HepG2 (cell line): Measurements from ENCODE around the gene PIP5K1C. TPM values are rescaled to one million over a fixed set of nuclear protein-coding genes. Genes with fewer than 3 reads are reported as not detected.
A peak's percentile ranks its signal among the peaks of the same experiment; 100 is the strongest.

Experiments
- KAT7 ChIP-seq: IDR thresholded peaks from 2 replicates; pipeline ENCODE4 v1.6.1; 2018; ENCODE audit warnings: borderline replicate concordance, missing compliant biosample characterization
- RBM39 ChIP-seq: fragments of 200-400 bp; formaldehyde crosslinking; IDR thresholded peaks from one replicate; pipeline ENCODE4 v1.6.1; 2018; ENCODE audit warnings: antibody characterized with exemption, mild to moderate bottlenecking, low read depth, low read length; ENCODE audit not compliant: poor library complexity, severe bottlenecking
- TSC22D2 ChIP-seq: sonication (generic); formaldehyde crosslinking; IDR thresholded peaks from 2 replicates; pipeline ENCODE4 v1.5.1; 2020; ENCODE audit warnings: missing genetic modification reagents, mild to moderate bottlenecking, borderline replicate concordance
- YY1 ChIP-seq: IDR thresholded peaks from 2 replicates; pipeline ENCODE4 v1.6.1; 2011; ENCODE audit warnings: low read length, low read depth, moderate library complexity, mild to moderate bottlenecking; ENCODE audit not compliant: insufficient read depth, insufficient replicate concordance
- ZBTB20 ChIP-seq: sonication (generic); formaldehyde crosslinking; IDR thresholded peaks from 2 replicates; pipeline ENCODE4 v1.8.1; 2023; ENCODE audit warnings: missing genetic modification reagents, low read depth, mild to moderate bottlenecking, borderline replicate concordance
- ZEB1 ChIP-seq: IDR thresholded peaks from 2 replicates; pipeline ENCODE4 v1.6.1; 2012; ENCODE audit warnings: mild to moderate bottlenecking, low read depth, inconsistent platforms; ENCODE audit not compliant: insufficient replicate concordance
- ZNF20 ChIP-seq: sonication (generic); formaldehyde crosslinking; IDR thresholded peaks from 2 replicates; pipeline ENCODE4 v1.4.0; 2020; ENCODE audit warnings: mild to moderate bottlenecking, moderate library complexity, missing genetic modification reagents
- ZNF337 ChIP-seq: sonication (generic); formaldehyde crosslinking; IDR thresholded peaks from 2 replicates; pipeline ENCODE4 v1.5.1; 2020; ENCODE audit warnings: missing genetic modification reagents, low read depth, mild to moderate bottlenecking, borderline replicate concordance
- ZNF530 ChIP-seq: sonication (generic); formaldehyde crosslinking; IDR thresholded peaks from 2 replicates; pipeline ENCODE4 v1.5.0; 2020; ENCODE audit warnings: low read depth, mild to moderate bottlenecking, missing genetic modification reagents
- ZNF558 ChIP-seq: sonication (generic); formaldehyde crosslinking; IDR thresholded peaks from 2 replicates; pipeline ENCODE4 v1.9.0; 2022; ENCODE audit warnings: mild to moderate bottlenecking, missing genetic modification reagents, borderline replicate concordance
- ZNF572 ChIP-seq: sonication (generic); formaldehyde crosslinking; IDR thresholded peaks from 2 replicates; pipeline ENCODE4 v1.5.1; 2020; ENCODE audit warnings: mild to moderate bottlenecking, missing genetic modification reagents
- ZNF629 ChIP-seq: sonication (generic); formaldehyde crosslinking; conservative IDR thresholded peaks from 2 replicates; pipeline ENCODE4 v1.5.0; 2020; ENCODE audit warnings: missing genetic modification reagents
- ZNF766 ChIP-seq: sonication (generic); formaldehyde crosslinking; IDR thresholded peaks from 2 replicates; pipeline ENCODE4 v1.5.0; 2020; ENCODE audit warnings: missing genetic modification reagents, borderline replicate concordance
- ZNF773 ChIP-seq: sonication (generic); formaldehyde crosslinking; IDR thresholded peaks from 2 replicates; pipeline ENCODE4 v1.4.0; 2020; ENCODE audit warnings: missing genetic modification reagents, borderline replicate concordance
- ZNF879 ChIP-seq: sonication (generic); formaldehyde crosslinking; IDR thresholded peaks from 2 replicates; pipeline ENCODE4 v1.8.1; 2023; ENCODE audit warnings: missing genetic modification reagents
- polyA plus RNA-seq, 8 experiments: library from polyadenylated mRNA; depleted of rRNA in 3 of 8; stranded (reverse) in 7 of 8; unstranded in 1 of 8; fragments of >200 nt; fragmentation: Illumina TruSeq in 4 of 8; extraction: Trizol in 4 of 8; gene quantifications; 2 replicates each; pipeline versions ENCODE4 v1.2.1 to v1.2.3, GENCODE V29; 2011 to 2016; ENCODE audit warnings: low read depth in 4 of 8, missing spikeins in 1 of 8, mixed read lengths in 1 of 8; ENCODE audit not compliant: insufficient read depth in 1 of 8
- total RNA-seq, 5 experiments: library from RNA; depleted of rRNA; stranded (reverse); fragments of >200 nt; fragmentation: Illumina TruSeq; extraction: Trizol; gene quantifications; 2 replicates each; pipeline ENCODE4 v1.2.3, GENCODE V29; 2016; ENCODE audit warnings: low read depth in 1 of 5
- TF ChIP-seq, protein P1 (sequence below): sonication (generic); formaldehyde crosslinking; IDR thresholded peaks from 2 replicates; pipeline ENCODE4 v1.5.0; 2020; ENCODE audit warnings: missing genetic modification reagents, mild to moderate bottlenecking, borderline replicate concordance
- TF ChIP-seq, protein P2 (sequence below): sonication (generic); formaldehyde crosslinking; IDR thresholded peaks from 2 replicates; pipeline ENCODE4 v1.4.0; 2020; ENCODE audit warnings: low read depth, mild to moderate bottlenecking, missing genetic modification reagents
- TF ChIP-seq, protein P3 (sequence below): sonication (generic); formaldehyde crosslinking; IDR thresholded peaks from 2 replicates; pipeline ENCODE4 v1.4.0; 2020; ENCODE audit warnings: missing genetic modification reagents
- TF ChIP-seq, protein P4 (sequence below): sonication (generic); formaldehyde crosslinking; IDR thresholded peaks from 2 replicates; pipeline ENCODE4 v1.5.1; 2020; ENCODE audit warnings: missing genetic modification reagents, mild to moderate bottlenecking, borderline replicate concordance

Gene PIP5K1C
- total and polyA plus RNA-seq, 2 of the 13 experiments (the other 11 are each of a cell fraction or from before 2014, with no cell fraction given), result 3.6 to 4.3 TPM

DNA sequence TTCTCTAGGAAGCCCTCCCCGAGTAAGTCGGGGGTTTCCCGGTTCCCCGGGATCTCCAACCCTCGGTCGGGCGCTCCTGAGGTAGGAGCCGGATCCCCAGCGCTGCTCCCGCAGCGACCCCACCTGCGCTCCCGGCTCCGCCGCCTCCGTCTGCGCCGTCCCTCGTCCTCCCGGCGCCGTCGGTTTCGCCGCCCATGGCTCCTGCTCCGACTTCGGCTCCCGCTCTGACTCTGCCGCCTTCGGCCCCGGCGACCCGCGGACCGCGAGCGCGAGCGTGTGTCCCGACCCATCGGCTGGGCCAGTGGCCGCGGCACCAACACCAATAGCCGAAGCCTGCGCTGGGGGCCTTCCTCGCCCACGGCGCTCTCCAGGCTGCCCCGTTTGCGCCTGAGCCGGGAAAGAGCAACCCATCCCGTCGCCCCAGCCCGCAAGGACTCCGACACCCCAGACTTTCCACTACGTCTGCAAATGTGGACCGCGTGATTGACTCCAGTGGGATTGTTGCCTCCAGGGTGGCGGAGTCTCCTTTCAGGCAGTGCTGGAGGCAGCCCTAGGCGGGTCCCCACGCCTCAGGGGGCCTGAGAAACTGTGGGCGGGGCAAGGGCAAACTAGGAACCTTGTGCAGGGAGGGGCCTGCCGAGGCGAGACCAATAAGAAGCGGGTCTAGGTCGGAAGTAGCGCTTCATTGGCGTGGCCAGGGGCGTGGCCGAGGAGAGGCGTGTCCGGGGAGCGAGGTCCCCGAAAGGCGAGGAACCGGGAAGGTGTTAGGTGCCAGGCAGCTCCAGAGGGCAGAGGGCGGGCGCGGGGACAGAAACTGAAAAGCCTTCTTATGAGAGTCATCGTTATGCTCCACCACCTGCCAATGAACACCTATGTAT is 73.6 kb downstream of the PIP5K1C start, which contains the start of gene CACTIN (continued):
- TF ChIP-seq ZNF773, result no peak
- TF ChIP-seq, protein P1, sequence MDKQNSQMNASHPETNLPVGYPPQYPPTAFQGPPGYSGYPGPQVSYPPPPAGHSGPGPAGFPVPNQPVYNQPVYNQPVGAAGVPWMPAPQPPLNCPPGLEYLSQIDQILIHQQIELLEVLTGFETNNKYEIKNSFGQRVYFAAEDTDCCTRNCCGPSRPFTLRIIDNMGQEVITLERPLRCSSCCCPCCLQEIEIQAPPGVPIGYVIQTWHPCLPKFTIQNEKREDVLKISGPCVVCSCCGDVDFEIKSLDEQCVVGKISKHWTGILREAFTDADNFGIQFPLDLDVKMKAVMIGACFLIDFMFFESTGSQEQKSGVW (CRISPR knock-in tag), result no peak
- no peak for TF ChIP-seq ZNF530 (CRISPR knock-in tag)
- TF ChIP-seq ZNF766 (CRISPR knock-in tag), result 0 out of 2 replicates have a peak, but pooled peaks have one; percentile 62
- no peak for TF ChIP-seq ZNF20 (CRISPR knock-in tag)
- TF ChIP-seq ZBTB20, result no peak
- TF ChIP-seq, protein P2, sequence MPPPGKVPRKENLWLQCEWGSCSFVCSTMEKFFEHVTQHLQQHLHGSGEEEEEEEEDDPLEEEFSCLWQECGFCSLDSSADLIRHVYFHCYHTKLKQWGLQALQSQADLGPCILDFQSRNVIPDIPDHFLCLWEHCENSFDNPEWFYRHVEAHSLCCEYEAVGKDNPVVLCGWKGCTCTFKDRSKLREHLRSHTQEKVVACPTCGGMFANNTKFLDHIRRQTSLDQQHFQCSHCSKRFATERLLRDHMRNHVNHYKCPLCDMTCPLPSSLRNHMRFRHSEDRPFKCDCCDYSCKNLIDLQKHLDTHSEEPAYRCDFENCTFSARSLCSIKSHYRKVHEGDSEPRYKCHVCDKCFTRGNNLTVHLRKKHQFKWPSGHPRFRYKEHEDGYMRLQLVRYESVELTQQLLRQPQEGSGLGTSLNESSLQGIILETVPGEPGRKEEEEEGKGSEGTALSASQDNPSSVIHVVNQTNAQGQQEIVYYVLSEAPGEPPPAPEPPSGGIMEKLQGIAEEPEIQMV (CRISPR knock-in tag), result peak; percentile 94
- TF ChIP-seq, protein P3, sequence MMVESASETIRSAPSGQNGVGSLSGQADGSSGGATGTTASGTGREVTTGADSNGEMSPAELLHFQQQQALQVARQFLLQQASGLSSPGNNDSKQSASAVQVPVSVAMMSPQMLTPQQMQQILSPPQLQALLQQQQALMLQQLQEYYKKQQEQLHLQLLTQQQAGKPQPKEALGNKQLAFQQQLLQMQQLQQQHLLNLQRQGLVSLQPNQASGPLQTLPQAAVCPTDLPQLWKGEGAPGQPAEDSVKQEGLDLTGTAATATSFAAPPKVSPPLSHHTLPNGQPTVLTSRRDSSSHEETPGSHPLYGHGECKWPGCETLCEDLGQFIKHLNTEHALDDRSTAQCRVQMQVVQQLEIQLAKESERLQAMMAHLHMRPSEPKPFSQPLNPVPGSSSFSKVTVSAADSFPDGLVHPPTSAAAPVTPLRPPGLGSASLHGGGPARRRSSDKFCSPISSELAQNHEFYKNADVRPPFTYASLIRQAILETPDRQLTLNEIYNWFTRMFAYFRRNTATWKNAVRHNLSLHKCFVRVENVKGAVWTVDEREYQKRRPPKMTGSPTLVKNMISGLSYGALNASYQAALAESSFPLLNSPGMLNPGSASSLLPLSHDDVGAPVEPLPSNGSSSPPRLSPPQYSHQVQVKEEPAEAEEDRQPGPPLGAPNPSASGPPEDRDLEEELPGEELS (CRISPR knock-in tag), result no peak
- no peak for TF ChIP-seq RBM39
- peak; percentile 69; the same call in 1 of the 2 replicates for TF ChIP-seq KAT7 (CRISPR knock-in tag)
- TF ChIP-seq ZNF558 (CRISPR knock-in tag), result no peak
- TF ChIP-seq ZNF572 (CRISPR knock-in tag), result peak; percentile 94; the same call in 1 of the 2 replicates
- TF ChIP-seq, protein P4, sequence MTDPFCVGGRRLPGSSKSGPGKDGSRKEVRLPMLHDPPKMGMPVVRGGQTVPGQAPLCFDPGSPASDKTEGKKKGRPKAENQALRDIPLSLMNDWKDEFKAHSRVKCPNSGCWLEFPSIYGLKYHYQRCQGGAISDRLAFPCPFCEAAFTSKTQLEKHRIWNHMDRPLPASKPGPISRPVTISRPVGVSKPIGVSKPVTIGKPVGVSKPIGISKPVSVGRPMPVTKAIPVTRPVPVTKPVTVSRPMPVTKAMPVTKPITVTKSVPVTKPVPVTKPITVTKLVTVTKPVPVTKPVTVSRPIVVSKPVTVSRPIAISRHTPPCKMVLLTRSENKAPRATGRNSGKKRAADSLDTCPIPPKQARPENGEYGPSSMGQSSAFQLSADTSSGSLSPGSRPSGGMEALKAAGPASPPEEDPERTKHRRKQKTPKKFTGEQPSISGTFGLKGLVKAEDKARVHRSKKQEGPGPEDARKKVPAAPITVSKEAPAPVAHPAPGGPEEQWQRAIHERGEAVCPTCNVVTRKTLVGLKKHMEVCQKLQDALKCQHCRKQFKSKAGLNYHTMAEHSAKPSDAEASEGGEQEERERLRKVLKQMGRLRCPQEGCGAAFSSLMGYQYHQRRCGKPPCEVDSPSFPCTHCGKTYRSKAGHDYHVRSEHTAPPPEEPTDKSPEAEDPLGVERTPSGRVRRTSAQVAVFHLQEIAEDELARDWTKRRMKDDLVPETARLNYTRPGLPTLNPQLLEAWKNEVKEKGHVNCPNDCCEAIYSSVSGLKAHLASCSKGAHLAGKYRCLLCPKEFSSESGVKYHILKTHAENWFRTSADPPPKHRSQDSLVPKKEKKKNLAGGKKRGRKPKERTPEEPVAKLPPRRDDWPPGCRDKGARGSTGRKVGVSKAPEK (CRISPR knock-in tag), result no peak
- TF ChIP-seq ZNF337 (CRISPR knock-in tag), result no peak
- peak; percentile 48 for TF ChIP-seq YY1
- TF ChIP-seq ZEB1, result no peak
- no peak for TF ChIP-seq ZNF879 (CRISPR knock-in tag)
- TF ChIP-seq TSC22D2, result peak; percentile 89; the same call in 1 of the 2 replicates
- TF ChIP-seq ZNF629, result no peak
